LNCaP clone FGC (cell line): Measurements from ENCODE around the gene CIBAR2.
A peak's percentile ranks its signal among the peaks of the same experiment; 100 is the strongest.

Source experiments
- DNase-seq: peaks from one replicate; pipeline ENCODE4 v3.0.0-alpha.2; 2011; ENCODE audit warnings: low read depth
- H3K4me3 ChIP-seq: 2 replicates; pipeline ENCODE4 v1.5.1; 2011; ENCODE audit warnings: mild to moderate bottlenecking, low read depth, low read length, control low read depth
- TF ChIP-seq, protein P1 (sequence below): IDR thresholded peaks from 2 replicates; pipeline ENCODE4 v1.5.1; 2012; ENCODE audit warnings: mild to moderate bottlenecking; ENCODE audit not compliant: control insufficient read depth, insufficient read depth; ENCODE audit errors: extremely low read depth

Gene CIBAR2

GRCh38 chr16:85089525-85089924 is 22.7 kb downstream of the CIBAR2 start:
- H3K4me3 ChIP-seq: no peak overlapping the region
- no peak for DNase-seq
- TF ChIP-seq, protein P1, sequence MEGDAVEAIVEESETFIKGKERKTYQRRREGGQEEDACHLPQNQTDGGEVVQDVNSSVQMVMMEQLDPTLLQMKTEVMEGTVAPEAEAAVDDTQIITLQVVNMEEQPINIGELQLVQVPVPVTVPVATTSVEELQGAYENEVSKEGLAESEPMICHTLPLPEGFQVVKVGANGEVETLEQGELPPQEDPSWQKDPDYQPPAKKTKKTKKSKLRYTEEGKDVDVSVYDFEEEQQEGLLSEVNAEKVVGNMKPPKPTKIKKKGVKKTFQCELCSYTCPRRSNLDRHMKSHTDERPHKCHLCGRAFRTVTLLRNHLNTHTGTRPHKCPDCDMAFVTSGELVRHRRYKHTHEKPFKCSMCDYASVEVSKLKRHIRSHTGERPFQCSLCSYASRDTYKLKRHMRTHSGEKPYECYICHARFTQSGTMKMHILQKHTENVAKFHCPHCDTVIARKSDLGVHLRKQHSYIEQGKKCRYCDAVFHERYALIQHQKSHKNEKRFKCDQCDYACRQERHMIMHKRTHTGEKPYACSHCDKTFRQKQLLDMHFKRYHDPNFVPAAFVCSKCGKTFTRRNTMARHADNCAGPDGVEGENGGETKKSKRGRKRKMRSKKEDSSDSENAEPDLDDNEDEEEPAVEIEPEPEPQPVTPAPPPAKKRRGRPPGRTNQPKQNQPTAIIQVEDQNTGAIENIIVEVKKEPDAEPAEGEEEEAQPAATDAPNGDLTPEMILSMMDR: no peak

- DNase-seq: no peak
- H3K4me3 ChIP-seq: no peak overlapping the region
- TF ChIP-seq, protein P1: no peak
Observed at GRCh38 chr16:85088570-85089199, 23.6 kb downstream of the CIBAR2 start.

DNA sequence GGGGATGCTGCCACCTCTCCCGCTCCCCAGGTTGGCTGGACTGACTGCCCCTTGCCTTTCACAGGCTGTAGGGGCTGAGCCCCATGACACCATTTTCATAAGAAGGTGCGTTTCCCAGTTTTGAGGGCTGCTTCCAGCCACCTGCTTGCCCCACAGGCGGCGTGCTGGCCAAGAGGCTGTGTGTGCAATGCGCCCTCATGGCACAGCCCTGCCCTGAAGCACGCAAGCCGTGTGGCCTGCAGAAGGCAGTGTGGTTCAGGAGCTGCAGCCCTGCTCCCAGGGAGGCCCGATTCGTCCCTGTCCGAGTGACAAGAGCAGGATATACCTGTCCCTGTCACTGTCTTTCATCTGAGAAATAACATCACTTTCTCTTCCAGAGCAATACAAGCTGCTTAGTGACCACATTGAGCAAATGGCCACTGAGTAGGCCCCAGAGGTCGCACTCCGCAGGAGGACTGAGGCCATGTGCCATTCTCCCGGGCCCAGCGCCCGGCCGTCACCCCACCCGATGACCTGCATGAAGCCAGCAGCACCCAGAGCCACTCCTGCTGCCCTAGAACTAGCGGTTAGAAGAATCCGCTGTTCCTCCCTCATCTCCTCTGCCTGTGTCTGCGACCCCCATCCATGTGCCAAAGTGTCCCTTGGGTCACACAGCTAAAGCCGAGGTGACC is 24.2 kb downstream of the CIBAR2 start:
- no peak for DNase-seq
- TF ChIP-seq, protein P1: no peak
- no peak overlapping the region for H3K4me3 ChIP-seq

GRCh38 chr16:85086347-85087291 is 25.7 kb downstream of the CIBAR2 start:
- DNase-seq: peak; percentile 11
- TF ChIP-seq, protein P1: peak; percentile 72
- H3K4me3 ChIP-seq: no peak overlapping the region

DNA sequence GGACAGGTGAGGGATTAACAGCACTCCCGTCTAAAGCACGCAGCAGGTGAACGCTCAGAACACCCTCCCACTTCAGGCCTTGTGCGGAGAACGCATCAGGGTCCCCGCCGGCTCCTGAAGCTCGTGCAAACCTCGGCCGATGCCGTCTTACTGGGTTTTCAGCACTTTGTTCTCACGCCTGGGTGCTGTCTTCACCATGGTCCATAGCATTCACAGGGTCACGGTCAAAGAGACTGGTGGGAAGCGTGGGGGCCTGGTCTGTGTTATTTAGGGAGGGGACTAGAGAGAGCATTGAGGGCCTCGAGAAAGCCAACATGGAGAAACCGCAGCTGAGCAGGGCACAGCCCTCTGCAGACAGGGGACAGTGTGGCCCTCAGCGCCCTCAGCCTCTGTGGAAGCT is 26.6 kb downstream of the CIBAR2 start:
- TF ChIP-seq, protein P1: no peak
- H3K4me3 ChIP-seq: no peak overlapping the region
- no peak for DNase-seq

- TF ChIP-seq, protein P1: no peak
Observed at GRCh38 chr16:85084841-85085510, 27.3 kb downstream of the CIBAR2 start.

More at GRCh38 chr16:85084841-85085510, 27.3 kb downstream of the CIBAR2 start:
- DNase-seq: no peak
- H3K4me3 ChIP-seq: no peak overlapping the region
